GM19452 (cell line): Measurements from ENCODE around the gene PABPN1.
A peak's percentile ranks its signal among the peaks of the same experiment; 100 is the strongest.
"Not testable (repeated sequence)": the region's sequence is repeated elsewhere in the genome, so short reads cannot be mapped to it uniquely, and the experiment has no call there.

Experiments used
- ATAC-seq: cut with Tn5 transposase; IDR thresholded peaks from one replicate; pipeline ENCODE4 v1.9.1; 2021; ENCODE audit not compliant: unreplicated experiment

Gene PABPN1

GRCh38 chr14:23320584-23321571, at the start of gene PABPN1:
Gene PABPN1, plus strand, starts transcription at chr14:23321457. Its CDS starts 13 bp downstream, at chr14:23321470.
- peak; percentile 90 for ATAC-seq

- ATAC-seq: no peak
Observed at GRCh38 chr14:23275412-23275811, 45.8 kb upstream of the PABPN1 start.

- ATAC-seq: no peak
Observed at GRCh38 chr14:23277189-23277588, 44.1 kb upstream of the PABPN1 start.

GRCh38 chr14:23277928-23278327, 43.3 kb upstream of the PABPN1 start:
- not testable (repeated sequence) for ATAC-seq

GRCh38 chr14:23281247-23281646, 40.0 kb upstream of the PABPN1 start:
- ATAC-seq: no peak

GRCh38 chr14:23284654-23285529, 36.4 kb upstream of the PABPN1 start:
- no peak for ATAC-seq

GRCh38 chr14:23285530-23286019, 35.7 kb upstream of the PABPN1 start:
- ATAC-seq: peak; percentile 17

- peak; percentile 98 for ATAC-seq
Observed at GRCh38 chr14:23286020-23286901, 35.0 kb upstream of the PABPN1 start, which contains the start of gene HOMEZ. Gene HOMEZ, minus strand, starts transcription at chr14:23286132. Its CDS starts 180 bp downstream, at chr14:23285952.

- no peak for ATAC-seq
Observed at GRCh38 chr14:23286902-23287479, 34.3 kb upstream of the PABPN1 start.

- ATAC-seq: no peak
Observed at GRCh38 chr14:23294734-23295561, 26.3 kb upstream of the PABPN1 start.

- ATAC-seq: no peak
Observed at GRCh38 chr14:23296012-23296777, 25.1 kb upstream of the PABPN1 start.

GRCh38 chr14:23297096-23297495, 24.2 kb upstream of the PABPN1 start:
- ATAC-seq: no peak

- no peak for ATAC-seq
Observed at GRCh38 chr14:23297611-23298277, 23.5 kb upstream of the PABPN1 start.

GRCh38 chr14:23299211-23299957, 21.9 kb upstream of the PABPN1 start:
- no peak for ATAC-seq

- ATAC-seq: no peak
Observed at GRCh38 chr14:23299986-23300686, 21.1 kb upstream of the PABPN1 start.

GRCh38 chr14:23300687-23301223, 20.5 kb upstream of the PABPN1 start:
- no peak for ATAC-seq
